Skeletal muscle cell (primary cell): Measurements from ENCODE around the gene STK39.

ENCODE experiments used
- DNase-seq: peaks from one replicate; pipeline ENCODE4 v3.0.0-alpha.2; 2010; ENCODE audit warnings: low read depth
- H3K4me3 ChIP-seq: 2 replicates; pipeline ENCODE4 v1.5.1; 2011; ENCODE audit warnings: low read depth, mild to moderate bottlenecking, control low read depth, low read length, moderate library complexity

Gene STK39

GRCh38 chr2:168212167-168212566, 35.2 kb downstream of the STK39 start:
- H3K4me3 ChIP-seq = no peak overlapping the region
- no peak for DNase-seq

GRCh38 chr2:168211664-168212163, 35.7 kb downstream of the STK39 start:
- DNase-seq = no peak
- no peak overlapping the region for H3K4me3 ChIP-seq

- peak; percentile 70 for DNase-seq
- peak overlapping the region; percentile 17 for H3K4me3 ChIP-seq
These were observed 36.4 kb downstream of the STK39 start for GRCh38 chr2:168210895-168211570.

GRCh38 chr2:168210216-168210894, 37.0 kb downstream of the STK39 start:
- no peak for DNase-seq
- H3K4me3 ChIP-seq = no peak overlapping the region

GRCh38 chr2:168208652-168209051, 38.7 kb downstream of the STK39 start:
- H3K4me3 ChIP-seq = no peak overlapping the region
- no peak for DNase-seq

GRCh38 chr2:168207851-168208250, 39.5 kb downstream of the STK39 start:
- H3K4me3 ChIP-seq = no peak overlapping the region
- DNase-seq = no peak

- no peak for DNase-seq
- H3K4me3 ChIP-seq = no peak overlapping the region
These were observed 43.4 kb downstream of the STK39 start for GRCh38 chr2:168203762-168204693.

- H3K4me3 ChIP-seq = no peak overlapping the region
- DNase-seq = no peak
These were observed 45.7 kb downstream of the STK39 start for GRCh38 chr2:168201584-168202116.

GRCh38 chr2:168200930-168201583, 46.3 kb downstream of the STK39 start:
- H3K4me3 ChIP-seq = no peak overlapping the region
- no peak for DNase-seq

- no peak for DNase-seq
- H3K4me3 ChIP-seq = no peak overlapping the region
These were observed 48.8 kb downstream of the STK39 start for GRCh38 chr2:168198476-168199207.

GRCh38 chr2:168196764-168197180, 50.6 kb downstream of the STK39 start:
- no peak for DNase-seq

GRCh38 chr2:168194784-168195522, 52.4 kb downstream of the STK39 start:
- no peak for DNase-seq
- H3K4me3 ChIP-seq = no peak overlapping the region

More at GRCh38 chr2:168196764-168197180, 50.6 kb downstream of the STK39 start:
- H3K4me3 ChIP-seq = no peak overlapping the region

GRCh38 chr2:168192839-168193616, 54.4 kb downstream of the STK39 start:
- H3K4me3 ChIP-seq = no peak overlapping the region
- no peak for DNase-seq

- DNase-seq = no peak
- H3K4me3 ChIP-seq = no peak overlapping the region
These were observed 55.2 kb downstream of the STK39 start for GRCh38 chr2:168191955-168192785.

- DNase-seq = no peak
- no peak overlapping the region for H3K4me3 ChIP-seq
These were observed 56.6 kb downstream of the STK39 start for GRCh38 chr2:168190590-168191336.
